Renal cortex interstitium (tissue), 11 donors: Measurements from ENCODE around the gene PRX. TPM values are rescaled to one million over a fixed set of nuclear protein-coding genes. Genes with fewer than 3 reads are reported as not detected.
"Not testable (repeated sequence)": the region's sequence is repeated elsewhere in the genome, so short reads cannot be mapped to it uniquely, and the experiment has no call there.

Experiments
- DNase-seq, 11 donors: peaks; one replicate each; pipeline ENCODE4 v3.0.0-alpha.2; 2013; ENCODE audit warnings: low read depth in 9 of 11, low spot score in 4 of 11; ENCODE audit errors: extremely low read depth in 1 of 11
- polyA plus RNA-seq, 3 donors: library from polyadenylated mRNA; unstranded; fragments of 120-200 nt; gene quantifications; one replicate each; pipeline ENCODE4 v1.2.1, GENCODE V29; 2013; ENCODE audit not compliant: insufficient read length in 3 of 3

Gene PRX
- polyA plus RNA-seq, 3 donors, result 10.2 to 14.0 (median 11.7) TPM

DNA sequence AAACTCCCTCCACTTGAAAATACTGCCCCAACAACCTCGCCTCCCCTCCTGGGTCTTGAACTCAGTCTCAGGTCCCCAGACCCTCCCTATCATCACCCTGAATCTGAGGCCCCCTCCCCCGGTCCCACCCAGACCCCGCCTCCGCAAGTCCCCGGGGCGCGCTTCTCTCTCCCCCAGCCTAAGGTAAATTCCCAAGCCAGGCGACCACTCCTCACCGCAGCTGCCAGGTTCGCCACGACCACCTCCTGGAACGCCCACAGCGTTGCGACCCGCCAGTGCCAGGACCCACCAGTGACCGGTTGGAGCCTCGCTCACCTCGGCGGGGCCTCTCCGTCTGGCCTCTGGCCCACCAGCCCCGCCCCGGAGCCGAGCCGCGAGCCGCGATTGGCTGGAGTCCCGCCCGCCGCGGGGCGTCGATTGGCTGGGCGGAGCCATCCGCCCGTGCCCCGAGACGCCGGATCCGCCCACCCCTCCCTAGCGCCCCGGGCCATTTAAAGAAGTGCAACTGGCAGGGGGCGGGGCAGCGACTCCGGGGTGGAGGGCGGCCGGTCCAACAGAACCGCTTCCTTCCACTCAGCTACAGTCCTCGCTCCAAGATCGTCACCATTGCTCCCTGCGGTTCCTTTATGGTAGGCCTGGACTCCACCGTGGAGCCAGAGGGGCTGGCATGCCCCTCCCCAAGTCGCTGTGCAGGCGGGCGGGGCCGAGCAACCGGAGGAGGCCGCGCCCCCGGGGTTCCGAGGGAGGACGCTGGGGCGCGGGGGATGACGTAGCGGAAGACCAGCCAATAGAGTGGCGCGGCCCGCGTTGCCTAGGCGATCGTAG is 31.0 kb upstream of the PRX start, which contains the start of gene SERTAD3:
SERTAD3 (minus strand) TSS at position 336 of the 825 bp plus-strand sequence. CDS start 2,255 bp downstream, outside the sequence.
- DNase-seq, result peak; percentile 90 to 97 (median 96)

DNA sequence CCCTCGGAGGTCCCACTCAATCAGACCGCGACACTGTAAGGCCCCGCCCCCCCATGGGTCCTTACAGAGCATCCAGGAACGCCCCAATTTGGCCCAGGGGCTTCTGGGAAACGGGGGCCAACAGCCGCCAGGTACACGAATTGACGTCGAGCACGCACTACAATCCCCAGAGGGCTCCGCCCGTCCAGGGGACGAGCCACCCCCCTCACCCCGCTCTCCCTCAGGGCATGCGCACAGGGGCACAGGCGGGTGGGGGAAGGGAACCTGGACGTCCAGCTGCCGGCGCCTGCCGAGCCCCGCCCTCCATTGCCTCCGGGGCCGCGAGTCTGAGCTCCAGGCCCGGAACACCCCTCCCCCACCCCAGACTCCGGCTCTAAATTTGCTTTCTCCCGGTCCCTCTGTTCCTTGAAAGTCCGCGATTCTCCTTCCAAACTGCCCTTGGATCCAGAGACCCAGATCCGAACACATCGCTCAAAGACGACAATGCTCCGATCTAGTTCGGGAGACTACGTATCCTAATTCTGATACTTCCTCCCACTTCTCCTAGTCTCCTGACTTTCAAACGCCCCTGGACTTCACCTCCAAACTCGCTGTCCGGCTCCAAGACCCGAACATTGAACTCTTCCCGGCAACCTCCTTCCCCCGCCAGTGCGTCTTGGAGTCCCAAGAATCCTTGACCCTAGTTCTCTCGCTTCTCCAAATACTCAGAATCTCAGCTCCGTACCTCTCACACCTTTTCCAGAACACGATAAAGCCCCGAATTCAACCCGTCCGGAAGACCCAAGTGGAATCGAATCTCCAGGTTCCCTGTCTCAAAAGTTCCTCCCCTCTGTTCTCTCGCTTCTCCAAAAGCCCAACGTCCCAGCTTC is 30.2 kb upstream of the PRX start:
- DNase-seq, result peak; percentile 95 to 100 (median 99)

DNA sequence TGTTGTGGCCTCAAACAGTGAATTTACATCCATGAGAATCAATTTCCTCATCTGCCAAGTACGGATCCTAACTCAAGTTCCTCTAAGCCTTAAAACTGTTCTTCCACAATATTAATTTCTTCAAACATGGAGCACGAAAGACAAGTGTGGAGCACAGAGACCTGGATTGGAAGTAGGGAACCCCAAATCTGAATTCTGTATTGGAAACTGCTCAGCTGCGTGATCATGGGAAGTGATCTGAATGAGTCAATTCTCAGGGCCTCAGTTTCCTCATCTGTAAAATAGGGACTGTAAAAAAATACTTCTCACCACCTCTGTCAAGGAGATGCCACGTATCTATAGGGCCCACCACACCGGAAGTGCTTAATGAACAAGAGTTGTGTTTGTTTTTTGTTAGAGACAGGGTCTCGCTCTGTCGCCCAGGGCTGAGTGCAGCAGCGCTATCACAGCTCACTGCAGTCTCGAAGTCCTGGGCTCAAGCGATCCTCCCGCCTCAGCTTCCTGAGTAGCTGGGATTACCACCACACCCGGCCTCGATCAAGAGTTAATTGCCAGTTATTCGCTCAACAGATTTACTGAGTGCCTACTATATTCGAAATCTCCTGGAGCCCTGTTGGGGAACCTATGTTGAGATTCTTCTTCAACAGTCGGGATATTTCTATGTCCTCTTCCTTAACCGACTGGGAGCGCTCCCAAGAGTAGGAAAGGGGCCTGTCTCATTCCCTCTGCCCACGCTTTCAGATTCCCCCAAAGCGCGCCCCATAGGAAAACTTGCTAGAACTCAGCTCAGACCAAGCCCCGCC is 29.4 kb upstream of the PRX start:
- DNase-seq, result peak in 1 of 11 donors; percentile 23

DNA sequence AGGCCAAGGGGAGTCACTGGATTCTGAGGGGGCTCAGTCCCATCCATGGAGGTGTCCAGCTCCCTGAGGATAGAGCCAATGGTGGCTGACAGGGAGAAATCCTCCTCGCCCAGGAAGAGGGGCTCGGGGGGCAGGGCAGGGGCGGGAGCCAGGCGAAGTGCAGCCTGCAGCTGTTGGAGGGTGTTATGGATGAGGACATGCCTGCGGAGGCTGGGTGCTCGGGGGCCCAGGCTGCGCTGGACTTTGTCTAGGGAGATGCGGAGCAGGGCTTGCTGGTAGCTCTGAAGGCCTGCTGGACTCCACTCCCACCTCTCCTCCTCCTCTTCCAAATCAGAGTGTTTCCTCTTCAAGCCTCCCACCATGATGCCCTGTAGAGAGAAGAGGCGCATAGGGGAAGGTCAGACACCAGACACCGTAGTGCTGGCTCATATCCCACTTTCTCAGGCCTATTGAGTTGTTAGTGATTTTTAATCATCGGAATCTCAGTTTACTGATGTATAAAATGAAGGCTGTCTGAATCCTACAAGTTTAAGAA is 28.6 kb upstream of the PRX start:
- DNase-seq, result no peak

DNA sequence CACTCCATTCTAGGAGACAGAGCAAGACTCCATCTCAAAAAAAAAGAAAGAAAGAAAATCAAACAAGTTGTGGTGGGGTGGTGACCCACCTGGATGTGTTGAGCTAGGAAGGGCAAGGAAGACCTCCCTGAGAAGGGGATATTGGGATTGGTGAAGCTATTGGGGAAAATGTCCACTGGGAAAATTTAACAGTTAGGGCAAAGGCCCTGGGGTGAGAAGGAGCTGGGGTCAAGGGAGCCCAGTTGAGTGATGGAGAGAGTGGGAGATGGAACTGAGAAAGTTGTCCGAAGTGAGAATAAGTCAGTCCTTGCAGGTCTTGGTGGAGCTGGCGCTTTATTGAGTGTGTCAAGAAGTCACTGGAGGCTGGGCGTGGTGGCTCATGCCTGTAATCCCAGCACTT is 25.1 kb upstream of the PRX start:
- no peak for DNase-seq

DNA sequence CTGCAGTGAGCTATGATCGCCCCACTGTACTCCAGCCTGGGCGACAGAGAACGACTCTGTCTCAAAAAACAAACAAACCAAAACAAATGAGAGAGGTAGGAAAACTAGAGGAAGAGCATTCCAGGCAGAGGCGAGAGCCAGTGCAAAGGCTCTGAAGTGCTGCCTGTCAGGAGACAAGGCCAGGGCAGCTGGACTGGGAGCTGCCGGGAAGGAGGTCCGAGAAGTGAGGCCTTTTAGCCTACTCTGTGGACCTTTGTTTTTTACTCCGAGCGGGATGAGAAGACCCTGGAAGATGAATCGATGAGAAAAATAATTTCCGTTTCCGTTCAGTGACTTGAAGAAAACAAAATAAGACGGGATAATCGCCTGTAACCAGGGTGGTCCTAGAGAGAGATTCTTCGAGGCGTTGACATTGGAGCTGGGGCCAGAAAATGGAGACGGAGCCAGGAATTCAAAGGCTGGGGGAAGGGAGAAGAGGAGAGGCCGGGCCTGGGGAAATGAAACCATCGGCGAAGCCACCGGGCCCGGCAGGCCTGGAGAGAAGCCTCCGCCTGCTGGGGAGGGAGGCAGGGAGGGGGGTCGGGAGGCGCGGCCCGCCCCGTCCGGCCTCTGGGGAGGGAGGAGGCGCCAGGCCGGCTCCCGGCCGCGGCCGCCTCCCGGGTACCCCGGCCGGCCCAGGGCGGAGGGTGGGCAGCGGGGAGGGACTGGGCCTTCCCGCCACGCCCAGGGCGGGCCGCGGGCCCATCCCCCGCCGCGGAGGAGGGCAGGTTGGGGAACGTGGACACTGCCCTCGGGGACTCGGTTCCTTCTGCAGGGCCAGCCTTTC is 20.4 kb upstream of the PRX start:
- peak in 10 of 11 donors; percentile 85 to 94 (median 88) for DNase-seq

DNA sequence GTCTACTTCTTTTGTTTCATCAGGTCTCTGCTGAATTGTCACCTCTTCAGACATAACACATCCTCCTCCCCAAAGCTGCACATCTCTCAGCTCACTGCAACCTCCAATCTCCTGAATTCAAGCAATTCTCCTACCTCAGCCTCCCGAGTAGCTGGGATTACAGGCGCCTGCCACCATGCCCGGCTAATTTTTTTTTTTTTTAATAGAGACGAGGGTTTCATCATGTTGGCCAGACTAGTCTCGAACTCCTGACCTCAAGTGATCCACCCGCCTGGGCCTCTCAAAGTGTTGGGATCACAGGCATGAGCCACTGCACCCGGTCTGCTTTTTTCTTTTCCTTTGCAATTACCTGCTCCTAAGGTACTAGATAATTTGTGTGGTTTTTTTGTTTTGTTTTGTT is 19.6 kb upstream of the PRX start:
- DNase-seq, result not testable (repeated sequence)

DNA sequence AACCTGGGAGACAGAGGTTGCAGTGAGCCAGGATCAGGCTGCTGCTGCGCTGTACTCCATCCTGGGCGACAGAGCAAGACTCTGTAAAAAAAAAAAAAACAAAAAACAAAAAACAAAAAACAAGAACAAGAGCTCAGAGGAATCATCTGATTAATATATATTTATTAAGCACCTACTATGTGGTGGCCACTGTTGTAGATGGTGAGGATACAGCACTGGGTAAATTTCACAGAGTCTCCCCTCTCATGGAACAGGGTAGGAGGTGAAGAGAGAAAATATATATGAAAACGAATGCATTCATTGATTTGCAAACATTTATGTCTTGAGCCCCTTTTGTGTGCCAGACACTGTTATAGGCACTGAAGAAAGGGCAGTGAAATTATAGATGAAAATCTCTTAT is 18.5 kb upstream of the PRX start:
- DNase-seq, result no peak

DNA sequence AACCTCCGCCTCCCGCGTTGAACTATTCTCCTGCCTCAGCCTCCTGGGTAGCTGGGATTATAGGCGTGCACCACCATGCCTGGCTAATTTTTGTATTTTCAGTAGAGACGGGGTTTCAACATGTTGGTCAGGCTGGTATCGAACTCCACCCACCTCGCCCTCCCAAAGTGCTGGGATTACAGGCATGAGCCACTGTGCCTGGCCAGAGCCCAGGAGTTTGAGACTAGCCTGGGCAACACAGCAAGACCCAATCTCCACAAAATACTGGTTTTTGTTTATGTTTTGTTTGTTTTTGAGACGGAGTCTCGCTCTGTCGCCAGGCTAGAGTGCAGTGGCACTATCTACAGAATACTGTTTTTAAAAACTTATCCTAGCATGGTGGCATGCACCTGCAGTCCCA is 17.1 kb upstream of the PRX start:
- DNase-seq, result not testable (repeated sequence)

DNA sequence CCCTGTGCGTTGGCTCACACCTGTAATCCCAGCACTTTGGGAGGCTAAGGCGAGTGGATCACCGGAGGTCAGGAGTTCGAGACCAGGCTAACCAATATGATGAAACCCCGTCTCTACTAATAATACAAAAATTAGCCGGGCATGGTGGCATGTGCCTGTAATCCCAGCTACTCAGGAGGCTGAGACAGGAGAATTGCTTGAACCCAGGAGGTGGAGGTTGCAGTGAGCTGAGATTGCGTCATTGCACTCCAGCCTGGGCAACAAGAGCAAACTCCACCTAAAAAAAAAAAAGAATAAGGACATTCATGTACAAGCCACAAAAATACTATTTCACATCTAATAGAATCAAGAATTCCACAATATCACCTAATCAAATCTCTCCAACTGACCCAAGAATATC is 15.0 kb upstream of the PRX start:
- not testable (repeated sequence) for DNase-seq

DNA sequence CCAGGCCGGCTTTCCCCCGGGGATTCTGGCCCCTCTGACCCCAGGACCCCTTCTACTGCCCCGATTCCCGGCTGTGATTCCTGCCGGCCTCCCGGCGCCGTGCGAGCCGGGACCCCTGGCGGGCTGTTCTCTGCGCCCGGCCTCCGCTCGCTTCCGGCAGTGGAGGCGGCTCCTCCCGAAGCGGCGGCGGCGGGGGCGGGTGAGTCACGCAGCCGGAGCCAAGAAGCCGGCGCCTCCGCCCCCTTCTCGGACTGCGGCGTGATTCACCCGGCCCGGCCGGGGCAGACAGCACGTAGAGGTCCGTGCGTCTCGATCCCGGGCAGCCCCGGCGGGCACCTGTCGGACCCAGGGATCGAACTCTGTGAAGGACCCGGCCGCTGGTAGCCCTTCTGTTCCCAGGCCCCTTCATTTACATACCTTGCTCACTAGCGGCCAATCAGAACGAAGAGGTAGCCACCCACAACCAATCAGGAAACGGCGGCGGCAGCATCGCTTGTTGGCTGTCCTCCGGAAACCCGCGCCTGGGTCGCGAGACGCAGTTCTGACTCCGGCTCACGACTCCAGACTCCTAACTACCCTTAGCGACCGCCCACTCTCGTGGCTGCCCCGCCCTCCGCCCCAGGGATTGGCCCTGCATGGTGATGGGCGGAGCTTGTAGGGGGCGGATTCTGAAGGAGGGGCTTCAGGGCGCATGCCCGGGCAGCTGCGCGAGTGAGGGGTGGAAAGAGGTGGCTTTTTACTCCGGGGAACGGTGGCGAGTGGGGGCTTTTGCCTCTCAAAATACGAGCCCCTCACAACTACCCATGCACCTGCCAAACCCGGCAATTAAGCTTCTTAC is 12.5 kb upstream of the PRX start, which contains the start of gene SERTAD1:
SERTAD1 (minus strand) TSS at position 543 of the 838 bp plus-strand sequence. CDS start 2,446 bp downstream, outside the sequence.
- DNase-seq, result peak; percentile 98 to 100 (median 99)

DNA sequence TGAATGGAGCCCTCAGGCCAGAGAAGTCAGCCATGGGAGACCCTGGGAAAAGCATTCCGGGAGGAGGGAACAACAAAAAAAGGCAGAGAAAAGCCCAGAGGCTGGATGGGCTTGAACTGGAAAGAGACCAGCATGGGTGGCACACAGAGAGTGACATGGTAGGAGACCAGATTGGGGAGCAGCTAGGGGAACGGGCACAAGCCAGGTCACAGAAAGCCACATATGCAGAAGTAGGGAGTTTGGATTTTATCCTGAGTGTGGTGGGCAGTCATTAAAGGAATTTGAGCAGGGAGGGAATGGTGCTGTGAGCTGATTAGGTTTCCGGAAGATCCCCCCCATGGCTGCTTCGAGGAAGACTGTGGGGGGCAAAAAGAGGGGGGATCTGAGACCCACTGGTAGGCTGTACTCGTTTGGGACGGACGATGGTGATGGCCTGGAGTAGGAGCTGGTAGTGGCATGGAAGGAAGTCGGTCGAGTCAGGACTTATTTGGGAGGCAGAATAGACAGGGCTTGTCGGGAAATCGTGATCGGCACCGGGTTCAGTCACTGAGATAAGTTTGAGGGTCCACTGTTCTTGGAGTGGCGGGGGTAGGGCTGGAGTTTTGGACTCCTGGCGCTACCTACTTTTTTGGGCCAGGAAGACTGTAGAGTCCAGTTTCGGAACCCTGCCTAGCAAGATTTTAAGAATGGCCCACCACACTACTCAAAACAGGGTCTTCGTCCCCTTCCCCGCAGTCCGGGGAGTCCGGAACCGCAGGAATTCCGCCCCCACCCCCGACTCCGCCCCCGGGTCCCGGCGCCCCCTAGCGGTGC is 11.7 kb upstream of the PRX start:
- DNase-seq, result no peak

DNA sequence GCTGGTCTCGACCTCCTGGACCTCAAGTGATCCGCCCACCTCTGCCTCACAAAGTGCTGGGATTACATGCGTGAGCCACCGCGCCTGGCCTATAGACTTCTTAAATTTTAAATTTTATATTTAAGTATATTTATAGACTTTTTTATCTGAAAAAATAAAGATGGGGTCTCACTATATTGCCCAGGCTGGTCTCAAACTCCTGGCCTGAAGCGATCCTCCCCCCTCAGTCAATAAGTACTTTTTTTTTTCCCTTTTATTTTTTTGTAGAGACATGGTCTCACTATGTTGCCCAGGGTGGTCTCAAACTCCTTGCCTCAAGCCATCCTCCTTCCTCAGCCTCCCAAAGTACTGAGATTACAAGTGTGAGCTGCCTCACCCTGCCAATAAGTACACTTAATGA is 10.8 kb upstream of the PRX start:
- DNase-seq, result no peak

DNA sequence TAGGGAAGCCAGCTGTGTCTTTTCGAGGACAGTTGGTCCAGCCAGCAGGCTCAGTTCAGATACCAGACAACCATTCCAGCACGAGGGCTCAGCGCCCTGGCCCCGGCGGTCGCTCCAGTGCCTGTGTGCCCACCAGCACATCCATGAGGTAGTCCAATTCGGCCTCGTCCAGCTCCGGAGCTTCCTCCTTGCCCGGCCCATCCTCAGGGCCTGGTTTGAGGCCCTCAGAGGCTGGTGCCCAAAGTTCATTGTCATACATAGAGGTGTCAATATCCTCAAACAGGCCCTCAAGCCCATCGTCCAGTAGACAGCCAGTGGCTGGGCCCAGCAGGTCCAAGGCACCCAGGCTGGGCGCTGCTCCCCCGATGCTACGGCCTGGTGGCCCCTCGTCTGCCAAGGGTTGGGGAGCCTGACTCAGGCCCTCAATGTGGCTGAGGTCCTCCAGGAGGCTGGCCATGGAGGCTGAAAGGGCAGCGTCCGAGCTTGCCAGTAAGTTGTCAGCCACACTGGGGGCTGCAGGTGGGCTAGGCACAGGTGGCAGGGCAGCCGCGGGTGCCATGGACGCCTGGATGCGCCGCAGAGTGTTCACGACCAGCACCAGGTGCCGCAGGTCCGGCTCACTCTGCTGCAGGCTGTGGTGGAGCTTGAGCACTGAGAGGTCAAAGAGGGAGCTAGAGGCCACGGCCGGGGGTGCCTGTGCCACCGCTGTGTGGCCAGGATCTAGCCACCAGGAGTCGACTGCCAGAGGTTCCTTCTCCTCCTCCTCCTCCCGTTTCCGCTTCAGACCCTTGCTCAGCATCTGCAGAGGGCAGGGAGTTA is 9.8 kb upstream of the PRX start:
- DNase-seq, result no peak

DNA sequence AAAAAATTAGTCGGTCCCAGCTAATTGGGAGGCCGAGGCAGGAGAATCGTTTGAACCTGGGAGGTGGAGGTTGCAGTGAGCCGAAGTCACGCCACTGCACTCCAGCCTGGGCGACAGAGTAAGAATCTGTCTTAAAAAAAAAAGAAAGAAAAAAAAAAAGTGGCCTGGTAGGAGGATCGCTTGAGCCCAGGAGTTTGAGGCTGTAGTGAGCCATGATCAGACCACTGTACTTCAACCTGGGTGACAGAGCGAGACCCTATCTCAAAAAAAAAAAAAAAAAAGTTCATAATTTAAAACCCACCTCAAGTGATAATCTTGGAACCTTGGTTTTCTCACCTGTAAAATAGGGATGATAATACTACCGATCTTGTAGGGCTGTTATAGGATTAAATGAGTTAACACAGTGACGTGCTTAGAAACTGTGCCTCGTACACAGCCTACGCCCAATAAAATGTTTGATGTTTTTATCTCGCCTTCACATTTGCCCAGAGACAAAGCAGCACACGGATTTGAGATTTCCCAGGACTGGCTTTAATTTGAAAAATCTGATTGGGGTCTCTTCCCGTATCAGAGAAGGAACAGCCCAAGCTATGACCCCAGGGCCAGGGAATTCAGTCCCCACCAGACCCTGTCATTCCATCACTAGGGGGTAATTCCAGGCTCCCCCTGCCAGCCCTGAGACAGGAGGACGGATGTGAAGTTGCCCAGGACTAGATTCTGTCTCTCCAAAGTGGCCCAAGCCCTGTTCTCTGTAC is 9.0 kb upstream of the PRX start:
- DNase-seq, result no peak
